IPS DF 6.9 (cell line): ENCODE results near the gene E2F2.
"Not testable (repeated sequence)": the region's sequence is repeated elsewhere in the genome, so short reads cannot be mapped to it uniquely, and the experiment has no call there.

Experiments used
- DNase-seq: peaks from one replicate; pipeline ENCODE4 v3.0.0-alpha.2; 2013; ENCODE audit warnings: low read depth, low spot score
- H3K27ac ChIP-seq: one replicate; pipeline ENCODE4 v1.5.1; 2013; ENCODE audit warnings: low read length, control low read depth
- H3K27me3 ChIP-seq: 2 replicates; pipeline ENCODE4 v1.6.1; 2013; ENCODE audit warnings: mild to moderate bottlenecking, low read length; ENCODE audit not compliant: control insufficient read depth, insufficient read depth
- H3K36me3 ChIP-seq: 2 replicates; pipeline ENCODE4 v1.6.1; 2013; ENCODE audit warnings: low read length; ENCODE audit not compliant: control insufficient read depth, insufficient read depth
- H3K4me1 ChIP-seq: 2 replicates; pipeline ENCODE4 v1.6.1; 2013; ENCODE audit warnings: low read length; ENCODE audit not compliant: control insufficient read depth, insufficient read depth
- H3K4me3 ChIP-seq: 2 replicates; pipeline ENCODE4 v1.5.1; 2013; ENCODE audit warnings: mild to moderate bottlenecking, low read length
- H3K9me3 ChIP-seq: 2 replicates; pipeline ENCODE4 v1.6.1; 2013; ENCODE audit warnings: low read length, inconsistent platforms; ENCODE audit not compliant: control insufficient read depth, insufficient read depth
- WGBS: extraction: QIAGEN DNeasy Blood & Tissue Kit; methylation state at CpG from one replicate; pipeline ENCODE4 v1.1.7; 2013; ENCODE audit warnings: mixed read lengths, missing lambda C conversion rate; ENCODE audit not compliant: insufficient read length, insufficient coverage; 5-methylcytosine and 5-hydroxymethylcytosine counted together

E2F2 gene

DNA sequence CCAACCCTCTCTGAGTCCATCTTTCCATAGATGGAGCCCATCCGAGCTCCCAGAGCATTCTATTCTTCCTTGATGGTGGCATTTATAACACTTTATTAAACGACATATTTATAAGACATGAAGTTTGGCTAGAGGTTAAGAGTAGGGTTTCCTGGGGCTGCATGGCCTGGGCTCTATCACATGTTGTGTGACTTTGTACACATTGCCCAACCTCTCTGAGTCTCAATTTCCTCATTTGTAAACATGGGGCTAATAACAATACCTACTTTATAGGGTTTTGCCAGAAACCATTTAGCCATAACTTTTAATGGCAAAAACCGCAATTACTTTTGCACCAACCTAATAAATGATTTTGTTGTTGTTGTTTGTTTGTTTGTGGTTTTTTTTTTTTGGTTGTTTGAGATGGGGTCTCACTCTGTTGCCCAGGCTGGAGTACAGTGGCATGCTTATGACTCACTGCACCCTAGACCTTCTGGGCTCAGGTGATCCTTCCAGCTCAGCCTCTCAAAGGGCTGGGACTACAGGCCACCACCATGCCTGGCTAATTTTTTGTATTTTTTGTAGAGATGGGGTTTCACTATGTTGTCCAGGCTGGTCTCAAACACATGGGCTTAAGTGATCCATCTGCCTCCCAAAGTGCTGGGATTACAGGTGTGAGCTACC lies 33.1 kb downstream of the E2F2 start:
- no CpG with 5 or more reads among the region's 3 CpGs for WGBS

DNA sequence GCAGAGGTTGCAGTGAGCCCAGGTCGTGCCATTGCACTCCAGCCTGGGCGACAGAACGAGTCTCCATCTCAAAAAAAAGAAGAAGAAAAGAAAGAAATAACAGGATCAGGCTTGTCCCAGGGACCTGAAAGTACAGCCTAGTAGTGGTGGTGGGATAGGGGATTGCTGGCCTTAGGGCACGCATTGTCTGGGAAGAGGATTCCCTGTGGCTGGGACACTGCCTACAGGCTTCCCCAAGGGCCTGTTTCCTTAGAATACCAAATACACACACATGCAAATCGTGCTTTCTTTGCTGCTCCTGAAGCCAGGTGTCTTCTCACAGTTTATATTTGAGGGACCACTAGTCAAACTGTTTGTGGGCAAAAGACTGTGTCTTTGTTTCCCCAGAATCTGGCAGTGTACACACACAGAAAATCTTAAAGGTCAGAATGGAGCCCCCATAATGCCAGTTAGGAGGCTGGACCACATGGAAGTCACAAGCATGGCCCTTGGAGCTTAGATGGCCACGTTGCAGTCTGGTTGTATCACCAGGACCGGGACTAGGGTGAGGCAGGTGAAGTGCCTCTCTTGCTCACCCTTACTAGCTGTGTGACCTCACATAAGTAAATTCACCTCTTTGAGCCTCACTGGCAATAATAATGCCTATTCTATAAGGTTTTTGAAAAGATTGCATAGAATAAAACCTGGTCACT lies 34.4 kb downstream of the E2F2 start:
- Histone ChIP-seq H3K27me3 (no peaks in the 10 kb centered on the region), H3K9me3 (no peaks in the 10 kb centered on the region), H3K27ac (no peak overlapping the region), H3K36me3 (no peaks in the 10 kb centered on the region), H3K4me1 (no peaks in the 10 kb centered on the region), H3K4me3 (no peak overlapping the region)
- no peak for DNase-seq
- WGBS, result no CpG with 5 or more reads among the region's 7 CpGs

More for the DNA sequence above, 33.1 kb downstream of the E2F2 start:
- Histone ChIP-seq H3K9me3 (no peaks in the 10 kb centered on the region), H3K36me3 (no peaks in the 10 kb centered on the region), H3K27me3 (no peaks in the 10 kb centered on the region), H3K27ac (no peak overlapping the region), H3K4me3 (no peak overlapping the region), H3K4me1 (no peaks in the 10 kb centered on the region)
- DNase-seq, result no peak

DNA sequence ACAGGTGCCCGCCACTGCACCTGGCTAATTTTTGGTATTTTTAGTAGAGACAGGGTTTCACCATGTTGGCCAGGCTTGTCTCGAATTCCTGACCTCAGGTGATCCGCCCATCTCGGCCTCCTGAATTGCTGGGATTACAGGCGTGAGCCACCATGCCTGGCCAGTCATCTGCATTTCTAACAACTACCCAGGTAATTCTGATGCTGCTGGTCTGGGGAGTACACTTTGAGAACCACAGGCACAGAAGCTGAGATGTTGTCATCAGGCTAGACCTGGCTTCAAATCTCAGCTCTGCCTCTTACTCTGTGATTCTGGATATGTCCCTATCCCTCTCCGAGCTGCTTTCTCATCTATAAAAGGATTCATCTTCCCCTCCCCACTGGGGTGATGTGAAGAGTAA lies 36.2 kb downstream of the E2F2 start:
- not testable (repeated sequence) for H3K27ac ChIP-seq, H3K36me3 ChIP-seq, H3K4me1 ChIP-seq, DNase-seq, H3K27me3 ChIP-seq, H3K9me3 ChIP-seq, H3K4me3 ChIP-seq
- WGBS, result no CpG with 5 or more reads among the region's 6 CpGs

DNA sequence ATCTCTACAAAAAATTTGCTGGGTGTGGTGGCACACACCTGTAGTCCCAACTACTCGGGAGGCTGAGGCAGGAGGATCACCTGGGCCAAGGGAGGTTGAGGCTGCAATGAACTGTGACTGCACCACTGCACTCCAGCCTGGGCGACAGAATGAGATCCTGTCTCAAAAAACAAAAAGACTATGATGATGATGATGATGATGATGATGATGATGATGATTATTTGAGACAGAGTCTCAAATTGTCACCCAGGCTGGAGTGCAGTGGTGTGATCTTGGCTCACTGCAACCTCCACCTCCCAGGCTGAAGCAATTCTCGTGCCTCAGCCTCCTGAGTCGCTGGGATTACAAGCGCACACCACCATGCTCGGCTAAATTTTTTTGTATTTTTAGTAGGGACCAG lies 38.3 kb downstream of the E2F2 start:
- DNase-seq, H3K4me1 ChIP-seq, H3K4me3 ChIP-seq, H3K27me3 ChIP-seq, H3K9me3 ChIP-seq, H3K27ac ChIP-seq, H3K36me3 ChIP-seq: not testable (repeated sequence)
- no CpG with 5 or more reads among the region's 6 CpGs for WGBS

DNA sequence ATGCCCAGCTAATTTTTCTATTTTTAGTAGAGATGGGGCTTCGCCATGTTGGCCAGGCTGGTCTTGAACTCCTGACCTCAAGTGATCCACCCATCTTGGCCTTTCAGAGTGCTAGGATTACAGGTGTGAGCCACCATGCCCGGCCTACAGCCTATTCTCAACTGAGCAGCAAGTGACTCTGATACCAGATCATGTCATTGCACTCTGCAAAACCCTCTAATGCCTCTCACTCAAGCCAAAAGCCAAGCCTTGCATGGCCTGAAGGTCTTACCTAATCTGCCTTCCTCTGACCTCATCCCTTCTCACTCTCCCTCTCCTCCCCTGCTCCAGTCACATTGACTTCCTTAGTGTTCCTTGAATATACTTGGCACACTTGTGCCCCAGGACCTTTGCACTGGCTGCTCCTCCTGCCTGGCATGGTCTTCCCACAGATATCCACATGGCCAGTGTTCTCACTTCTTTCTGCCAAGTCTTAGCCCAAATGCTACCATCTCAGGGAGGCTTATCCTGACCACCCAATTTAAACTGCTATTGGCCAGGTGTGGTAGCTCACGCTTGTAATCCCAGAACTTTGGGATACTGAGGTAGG lies 38.8 kb downstream of the E2F2 start:
- no peak overlapping the region for H3K4me3 ChIP-seq
- no peak for DNase-seq
- H3K36me3 ChIP-seq, result no peaks in the 10 kb centered on the region
- H3K27ac ChIP-seq, result no peak overlapping the region
- H3K9me3 ChIP-seq, result no peaks in the 10 kb centered on the region
- no CpG with 5 or more reads among the region's 3 CpGs for WGBS
- no peaks in the 10 kb centered on the region for H3K27me3 ChIP-seq
- no peaks in the 10 kb centered on the region for H3K4me1 ChIP-seq

DNA sequence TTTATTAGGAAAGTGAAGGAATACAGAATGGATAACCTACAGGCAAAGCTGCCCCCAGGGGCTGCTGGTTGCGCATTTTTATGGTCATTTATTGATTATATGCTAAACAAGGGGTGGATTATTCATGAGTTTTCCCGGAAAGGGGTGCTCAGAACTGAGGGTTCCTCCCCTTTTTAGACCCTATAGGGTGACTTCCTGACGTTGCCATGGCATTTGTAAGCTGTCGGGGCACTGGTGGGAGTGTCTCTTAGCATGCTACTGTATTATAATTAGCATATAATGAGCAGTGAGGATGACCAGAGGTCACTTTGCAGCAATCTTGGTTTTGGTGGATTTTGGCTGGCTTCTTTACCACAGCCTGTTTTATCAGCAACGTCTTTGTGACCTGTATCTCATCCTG lies 41.2 kb downstream of the E2F2 start:
- no peak for DNase-seq
- H3K4me3 ChIP-seq, result no peak overlapping the region
- no peak overlapping the region for H3K27ac ChIP-seq
- no peaks in the 10 kb centered on the region for H3K27me3 ChIP-seq
- no peaks in the 10 kb centered on the region for H3K9me3 ChIP-seq
- WGBS, result no CpG with 5 or more reads among the region's 5 CpGs
- no peaks in the 10 kb centered on the region for H3K36me3 ChIP-seq
- peaks cover under 1% of the 10 kb centered on the region for H3K4me1 ChIP-seq

DNA sequence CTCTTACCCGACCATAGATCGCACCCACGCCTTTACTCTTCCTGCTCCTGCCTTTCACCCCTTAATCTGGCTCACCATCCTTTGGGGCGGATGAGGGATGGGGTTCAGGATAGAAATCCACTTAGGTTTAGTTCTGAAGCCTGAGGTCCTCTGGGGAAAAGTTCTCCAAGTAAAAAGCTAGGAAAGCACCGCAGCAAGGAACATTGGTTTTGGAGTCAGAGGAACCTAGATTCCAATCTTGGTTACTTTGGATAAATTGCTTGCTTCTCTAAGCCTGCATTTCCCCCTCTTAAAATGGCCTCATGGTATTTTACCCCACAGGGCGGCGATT lies 46.1 kb downstream of the E2F2 start:
- Histone ChIP-seq H3K4me3 (peak overlapping the region; percentile 68; the same call in 1 of the 2 replicates), H3K27ac (no peak overlapping the region), H3K9me3 (no peaks in the 10 kb centered on the region), H3K27me3 (no peaks in the 10 kb centered on the region), H3K36me3 (no peaks in the 10 kb centered on the region), H3K4me1 (peaks cover 5% of the 10 kb centered on the region)
- no peak for DNase-seq
- no CpG with 5 or more reads among the region's 7 CpGs for WGBS

DNA sequence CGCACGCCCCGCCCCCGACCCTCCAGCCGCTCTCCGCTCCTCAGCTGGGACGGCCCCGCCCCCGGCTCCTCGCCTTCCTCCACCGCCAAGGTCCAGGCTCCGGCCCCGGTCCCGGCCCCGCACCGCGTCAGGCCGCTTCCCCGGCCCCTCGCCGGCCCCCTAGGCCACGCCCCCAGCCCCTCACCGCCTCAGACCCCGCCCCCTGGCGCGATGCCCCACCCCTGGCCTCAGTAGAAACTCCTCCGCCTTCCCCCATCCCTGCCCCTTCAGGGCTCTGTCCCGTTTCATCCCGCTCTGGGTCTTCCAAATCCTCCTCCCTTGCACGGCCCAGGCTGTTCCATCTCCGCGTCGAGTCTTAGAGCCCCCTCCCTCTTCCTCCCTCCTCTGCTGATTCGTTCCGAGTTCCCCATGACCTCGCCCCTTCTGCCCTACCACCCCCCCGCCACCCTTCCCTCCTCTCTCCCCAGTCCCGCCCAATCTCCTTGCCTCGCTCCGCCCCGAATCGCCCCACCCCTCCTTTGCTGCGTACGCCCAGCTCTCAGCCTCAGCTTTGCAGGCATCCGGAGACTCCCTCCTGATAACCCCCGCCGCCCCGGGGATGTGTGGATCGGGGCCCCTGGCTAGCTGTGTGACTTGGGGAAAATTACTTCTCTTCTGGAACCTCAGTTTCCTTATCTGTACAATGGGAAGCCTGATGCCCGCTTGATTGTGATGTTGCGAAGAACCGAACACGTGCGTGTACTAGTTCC lies 46.6 kb downstream of the E2F2 start:
- peak; percentile 74 for DNase-seq
- peaks cover 5% of the 10 kb centered on the region for H3K4me1 ChIP-seq
- no peaks in the 10 kb centered on the region for H3K9me3 ChIP-seq
- no CpG with 5 or more reads among the region's 54 CpGs for WGBS
- H3K4me3 ChIP-seq, result peak overlapping the region; percentile 68; the same call in 1 of the 2 replicates
- H3K27me3 ChIP-seq, result no peaks in the 10 kb centered on the region
- no peaks in the 10 kb centered on the region for H3K36me3 ChIP-seq
- no peak overlapping the region for H3K27ac ChIP-seq

DNA sequence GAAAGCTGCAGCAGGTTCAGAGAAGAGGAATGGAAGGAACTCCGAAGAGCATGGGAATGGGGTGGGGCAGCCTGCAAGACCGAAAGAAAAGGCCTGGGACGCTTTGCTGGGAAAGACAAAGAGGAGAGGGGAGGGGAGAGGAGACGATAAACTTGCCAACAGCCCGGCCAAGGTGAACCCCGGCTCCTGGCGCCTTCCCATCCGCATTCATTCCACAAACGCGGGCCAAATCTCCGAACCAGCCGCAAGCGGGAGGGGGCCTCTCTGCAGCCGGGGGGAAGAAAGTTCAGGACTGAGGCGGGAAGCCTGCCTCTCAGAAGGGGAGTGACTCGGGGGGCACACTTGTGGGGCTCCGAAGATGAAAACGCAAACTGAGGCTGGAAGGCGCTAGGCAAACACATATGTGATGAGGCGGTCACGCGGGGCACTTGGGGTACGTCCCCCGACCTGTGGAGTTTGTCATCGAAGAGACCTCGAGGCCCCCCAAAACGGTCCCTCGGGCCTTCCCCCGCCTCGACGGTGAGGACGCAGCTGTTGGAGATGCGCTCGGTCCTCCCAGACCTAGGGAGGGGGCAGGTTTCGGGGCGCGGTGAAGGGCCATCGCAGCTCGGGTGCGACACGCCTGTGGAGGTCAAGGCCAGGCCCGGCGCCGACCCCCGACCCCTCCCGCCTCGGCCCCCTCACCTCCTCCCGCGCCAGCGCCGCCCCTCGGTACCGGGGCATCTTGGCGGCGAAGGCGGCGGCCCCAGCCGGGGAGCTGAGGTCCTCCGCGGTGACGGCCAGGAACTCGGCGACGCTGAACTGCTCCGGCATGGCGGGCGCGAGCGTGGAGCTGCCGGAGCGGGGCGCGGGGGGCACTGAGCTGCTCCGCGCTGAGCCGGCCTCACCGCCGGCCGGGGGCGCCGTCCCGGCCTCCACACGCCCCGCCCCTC lies 47.4 kb downstream of the E2F2 start, which contains the start of gene ASAP3:
ASAP3 (minus strand) TSS at position 859 of the 932 bp plus-strand sequence; CDS start at position 813, 46 bp downstream.
- H3K36me3 ChIP-seq, result no peaks in the 10 kb centered on the region
- no CpG with 5 or more reads among the region's 84 CpGs for WGBS
- H3K9me3 ChIP-seq, result no peaks in the 10 kb centered on the region
- peak within 1 kb of the TSS; percentile 68 for H3K4me3 ChIP-seq
- H3K27ac ChIP-seq, result no peak within 1 kb of the TSS
- no peaks in the 10 kb centered on the region for H3K27me3 ChIP-seq
- peaks cover 5% of the 10 kb centered on the region for H3K4me1 ChIP-seq
- DNase-seq, result no peak
